GM11168 (cell line): Measurements from ENCODE around the gene ENOSF1.

Experiments used
- in situ Hi-C: fragments of 300-500 bp; cut with MboI; formaldehyde crosslinking; loops from one replicate; pipeline ENCODE4 v1.12.0; 2022; ENCODE audit warnings: low sequenced_read_pairs; ENCODE audit not compliant: unreplicated experiment

The ENOSF1 gene

GRCh38 chr18:649341-649740 is 63.1 kb downstream of the ENOSF1 start:
- in situ Hi-C loops = no loop called here

DNA sequence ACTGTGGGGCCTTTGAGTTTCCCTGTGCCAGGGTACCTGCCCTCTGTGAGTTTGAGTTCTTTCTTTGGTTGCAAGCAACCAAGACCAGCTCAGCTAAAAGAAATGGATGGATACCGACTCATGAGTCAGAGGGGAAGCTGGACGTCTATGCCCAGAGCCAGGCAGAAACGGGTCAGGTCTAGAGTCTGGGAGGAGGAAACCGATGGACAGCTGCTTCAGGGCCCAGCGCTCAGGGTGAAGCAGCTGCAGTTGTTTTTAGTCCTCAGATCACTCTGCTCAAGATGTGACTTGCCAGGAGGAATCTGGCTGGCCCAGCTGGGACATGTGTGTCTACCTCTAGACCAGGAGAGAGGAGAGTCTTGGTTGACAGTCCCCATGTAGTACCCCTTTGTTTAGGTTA is 65.1 kb downstream of the ENOSF1 start:
- in situ Hi-C loops = no loop called here

DNA sequence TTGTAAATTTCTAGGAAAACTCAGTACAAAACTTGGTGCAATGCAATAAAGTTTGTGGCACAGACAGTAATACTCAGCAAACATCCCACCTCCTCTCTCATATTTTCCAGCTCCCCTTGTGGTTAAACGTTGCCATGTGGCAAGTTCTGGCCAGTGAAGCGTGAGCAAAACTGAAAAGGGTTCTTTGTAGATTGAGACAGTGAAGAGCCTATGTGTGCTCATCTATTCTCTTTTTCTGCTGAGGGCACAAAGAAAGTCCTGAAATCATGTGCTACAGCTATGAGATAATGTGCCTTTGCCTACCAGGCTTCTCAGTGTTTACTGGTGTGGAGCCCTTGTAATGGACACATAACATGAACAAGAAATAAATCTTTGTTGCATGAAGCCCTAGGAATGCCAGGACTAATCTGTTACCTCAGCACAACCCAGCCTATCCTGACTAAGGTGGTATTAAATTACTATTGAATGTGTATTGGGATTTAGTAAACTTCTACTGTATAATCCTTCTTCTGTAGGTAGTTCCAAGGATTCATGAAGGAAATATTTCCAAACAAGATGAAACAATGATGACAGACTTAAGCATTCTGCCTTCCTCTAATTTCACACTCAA is 67.9 kb downstream of the ENOSF1 start:
- in situ Hi-C loops = no loop called here

DNA sequence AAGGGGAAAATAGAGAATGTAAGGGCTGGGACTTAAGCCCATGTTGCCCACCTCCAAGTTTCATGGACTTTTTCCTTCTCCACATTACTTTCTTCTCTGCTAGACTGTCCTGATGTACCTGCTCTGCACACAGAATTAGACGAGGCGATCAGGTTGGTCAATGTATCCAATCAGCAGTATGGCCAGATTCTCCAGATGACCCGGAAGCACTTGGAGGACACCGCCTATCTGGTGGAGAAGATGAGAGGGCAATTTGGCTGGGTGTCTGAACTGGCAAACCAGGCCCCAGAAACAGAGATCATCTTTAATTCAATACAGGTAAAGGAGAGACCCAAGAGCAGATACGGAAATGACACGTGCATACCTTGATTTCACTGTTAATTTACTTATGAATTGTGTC is 71.2 kb downstream of the ENOSF1 start:
- in situ Hi-C loops = no loop called here

GRCh38 chr18:635171-635570 is 77.3 kb downstream of the ENOSF1 start:
- in situ Hi-C loops = no loop called here

- in situ Hi-C loops = no loop called here
Observed at GRCh38 chr18:634551-635045, 77.8 kb downstream of the ENOSF1 start.

- in situ Hi-C loops = no loop called here
Observed at GRCh38 chr18:631560-631959, 80.9 kb downstream of the ENOSF1 start.

GRCh38 chr18:629269-630150 is 82.9 kb downstream of the ENOSF1 start:
- in situ Hi-C loops = loop anchor here (10.0 kb wide), 2 partner anchors 75 to 205 kb away; no protein-coding TSS in a partner anchor

DNA sequence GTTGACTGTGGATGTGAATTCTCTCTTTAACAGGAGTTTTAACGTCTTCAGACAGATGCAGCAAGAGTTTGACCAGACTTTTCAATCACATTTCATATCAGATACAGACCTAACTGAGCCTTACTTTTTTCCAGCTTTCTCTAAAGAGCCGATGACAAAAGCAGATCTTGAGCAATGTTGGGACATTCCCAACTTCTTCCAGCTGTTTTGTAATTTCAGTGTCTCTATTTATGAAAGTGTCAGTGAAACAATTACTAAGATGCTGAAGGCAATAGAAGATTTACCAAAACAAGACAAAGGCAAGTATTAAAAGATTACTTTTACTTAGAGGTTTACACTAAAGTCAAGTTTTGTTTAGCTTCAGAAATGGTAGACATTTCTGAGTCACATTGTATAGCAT is 85.2 kb downstream of the ENOSF1 start:
- in situ Hi-C loops = loop anchor here (10.0 kb wide), 2 partner anchors 78 to 208 kb away; no protein-coding TSS in a partner anchor

DNA sequence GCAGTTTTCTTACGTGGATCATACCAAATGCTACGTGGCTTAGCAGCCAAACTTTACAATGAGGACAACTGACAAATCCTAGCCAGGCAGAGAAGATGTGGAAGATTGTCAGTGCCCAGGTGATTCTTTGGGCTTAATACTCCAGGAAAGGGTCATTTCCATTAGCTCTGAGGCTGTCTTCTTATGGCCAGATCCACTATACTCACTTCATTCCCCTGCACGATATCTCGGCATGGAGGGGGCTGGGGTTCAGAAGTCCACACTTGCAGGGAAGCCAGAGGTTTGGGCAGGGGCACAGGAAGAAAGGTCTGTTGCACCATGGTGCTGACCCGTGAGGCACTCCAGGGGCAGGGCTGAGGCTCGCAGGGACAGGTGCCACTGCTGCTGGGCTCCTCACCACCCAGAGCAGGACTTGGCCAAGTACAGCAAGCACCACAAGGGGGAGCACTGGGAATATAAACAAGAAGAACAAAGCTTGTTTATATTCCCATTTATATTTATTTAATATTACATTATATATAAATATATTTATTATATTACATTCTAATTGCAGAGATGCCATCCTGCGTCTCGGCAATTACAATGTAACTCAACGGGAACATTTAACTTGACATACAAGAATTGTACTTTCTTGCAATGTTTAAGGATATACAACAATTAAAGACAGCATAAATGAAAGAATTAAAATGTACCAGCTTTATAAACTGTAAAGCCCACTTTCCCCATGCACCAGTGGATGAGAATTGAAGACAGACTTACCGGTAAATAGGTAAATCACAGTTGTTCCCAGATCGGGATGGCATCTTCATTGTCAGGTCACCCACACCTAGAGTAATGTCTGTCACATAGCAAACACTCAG is 88.4 kb downstream of the ENOSF1 start:
- in situ Hi-C loops = loop anchor here (10.0 kb wide), 2 partner anchors 81 to 211 kb away; no protein-coding TSS in a partner anchor

GRCh38 chr18:622289-622688 is 90.1 kb downstream of the ENOSF1 start:
- in situ Hi-C loops = loop anchor here (10.0 kb wide), 2 partner anchors 83 to 213 kb away; no protein-coding TSS in a partner anchor

- in situ Hi-C loops = loop anchor here (10.0 kb wide), 2 partner anchors 83 to 213 kb away; no protein-coding TSS in a partner anchor
Observed at GRCh38 chr18:621291-622043, 91.0 kb downstream of the ENOSF1 start.
